Bronchial epithelial cell (primary cell): ENCODE data around the gene KHDRBS2. TPM values are rescaled to one million over a fixed set of nuclear protein-coding genes. Genes with fewer than 3 reads are reported as not detected.

ENCODE experiments used
- DNase-seq: peaks from one replicate; pipeline ENCODE4 v3.0.0-alpha.2; 2010; ENCODE audit warnings: low read depth
- FAIRE-seq: peaks from 2 replicates; lab custom pipeline; 2011; peaks lifted over from hg19 to GRCh38; lab: Jason Lieb, UNC
- H3K27me3 ChIP-seq: 2 replicates; pipeline ENCODE4 v1.5.1; 2011; ENCODE audit warnings: low read length; ENCODE audit not compliant: control insufficient read depth, insufficient read depth
- H3K36me3 ChIP-seq: 2 replicates; pipeline ENCODE4 v1.5.1; 2011; ENCODE audit warnings: low read length; ENCODE audit not compliant: control insufficient read depth, insufficient read depth
- H3K4me3 ChIP-seq: 2 replicates; pipeline ENCODE4 v1.5.1; 2011; ENCODE audit warnings: mild to moderate bottlenecking, low read depth, low read length, control low read depth
- CTCF ChIP-seq: IDR thresholded peaks from 2 replicates; pipeline ENCODE4 v1.5.1; 2011; ENCODE audit warnings: mild to moderate bottlenecking, moderate library complexity, low read length, control low read depth, inconsistent platforms; ENCODE audit not compliant: insufficient read depth, severe bottlenecking
- total RNA-seq: library from RNA; depleted of rRNA; stranded (reverse); fragments of >200 nt; gene quantifications from 2 replicates; pipeline ENCODE4 v1.2.1, GENCODE V29; 2014

Gene KHDRBS2
- total RNA-seq, 1 donor from 2014 or later = not detected

GRCh38 chr6:62174548-62174947, 111.5 kb downstream of the KHDRBS2 start:
- FAIRE-seq (no peak), DNase-seq (no peak)
- Histone ChIP-seq H3K4me3 (no peak overlapping the region), H3K36me3 (no peaks in the 10 kb centered on the region), H3K27me3 (no peaks in the 10 kb centered on the region)
- no peak for TF ChIP-seq CTCF

GRCh38 chr6:62167736-62168135, 118.3 kb downstream of the KHDRBS2 start:
- no peak for TF ChIP-seq CTCF
- no peak for FAIRE-seq
- Histone ChIP-seq H3K4me3 (no peak overlapping the region), H3K27me3 (no peaks in the 10 kb centered on the region), H3K36me3 (no peaks in the 10 kb centered on the region)
- no peak for DNase-seq

GRCh38 chr6:62162858-62163257, 123.2 kb downstream of the KHDRBS2 start:
- DNase-seq (no peak), FAIRE-seq (no peak)
- no peak for TF ChIP-seq CTCF
- no peak overlapping the region for H3K4me3 ChIP-seq
- no peaks in the 10 kb centered on the region for H3K27me3 ChIP-seq
- H3K36me3 ChIP-seq = no peaks in the 10 kb centered on the region

- H3K27me3 ChIP-seq = no peaks in the 10 kb centered on the region
- no peak for DNase-seq
- no peak overlapping the region for H3K4me3 ChIP-seq
- FAIRE-seq = no peak
- TF ChIP-seq CTCF = no peak
- H3K36me3 ChIP-seq = no peaks in the 10 kb centered on the region
Observed at GRCh38 chr6:62152796-62153195, 133.2 kb downstream of the KHDRBS2 start.

- H3K36me3 ChIP-seq = no peaks in the 10 kb centered on the region
- H3K27me3 ChIP-seq = no peaks in the 10 kb centered on the region
- DNase-seq (peak; percentile 62), FAIRE-seq (no peak)
- TF ChIP-seq CTCF = peak; percentile 59
- no peak overlapping the region for H3K4me3 ChIP-seq
Observed at GRCh38 chr6:62150048-62150663, 135.9 kb downstream of the KHDRBS2 start.
